Neuronal stem cell (in vitro differentiated cells): Measurements from ENCODE around the gene GREM2.

Experiments used
- DNase-seq: peaks from one replicate; pipeline ENCODE4 v3.0.0-alpha.2; 2013; ENCODE audit warnings: low spot score
- H2AFZ ChIP-seq: one replicate; pipeline ENCODE4 v1.6.1; 2013; ENCODE audit warnings: mild to moderate bottlenecking, low read length, inconsistent platforms
- H2AK5ac ChIP-seq: 2 replicates; pipeline ENCODE4 v1.6.1; 2013; ENCODE audit warnings: low read depth, mild to moderate bottlenecking, inconsistent platforms, low read length, moderate library complexity, mixed read lengths
- H2BK120ac ChIP-seq: 2 replicates; pipeline ENCODE4 v1.6.1; 2013; ENCODE audit warnings: low read depth, mild to moderate bottlenecking, inconsistent platforms, low read length, moderate library complexity, mixed read lengths
- H2BK12ac ChIP-seq: one replicate; pipeline ENCODE4 v1.6.1; 2013; ENCODE audit warnings: low read length, inconsistent platforms
- H2BK15ac ChIP-seq: 2 replicates; pipeline ENCODE4 v1.6.1; 2013; ENCODE audit warnings: mild to moderate bottlenecking, low read length, inconsistent platforms, mixed read lengths
- H2BK5ac ChIP-seq: one replicate; pipeline ENCODE4 v1.6.1; 2013; ENCODE audit warnings: inconsistent platforms, mild to moderate bottlenecking, low read length, moderate library complexity
- H3K14ac ChIP-seq: one replicate; pipeline ENCODE4 v1.6.1; 2013; ENCODE audit warnings: low read length, inconsistent platforms
- H3K18ac ChIP-seq: 2 replicates; pipeline ENCODE4 v1.6.1; 2013; ENCODE audit warnings: low read length, inconsistent platforms
- H3K23ac ChIP-seq: 2 replicates; pipeline ENCODE4 v1.6.1; 2013; ENCODE audit warnings: low read depth, mild to moderate bottlenecking, mixed read lengths, low read length, inconsistent platforms; ENCODE audit not compliant: poor library complexity
- H3K27ac ChIP-seq: replicated peaks from 3 replicates; pipeline ENCODE4 v1.5.1; 2013; ENCODE audit warnings: low read length, inconsistent platforms
- H3K27me3 ChIP-seq, 3 experiments: 2 replicates each; pipeline ENCODE4 v1.6.1; 2013; ENCODE audit warnings: low read length in 3 of 3, mild to moderate bottlenecking in 2 of 3, inconsistent platforms in 1 of 3, low read depth in 1 of 3, mixed read lengths in 1 of 3, moderate library complexity in 1 of 3; ENCODE audit not compliant: control insufficient read depth in 3 of 3, insufficient read depth in 3 of 3
- H3K36me3 ChIP-seq, 2 donors: replicated peaks in 1 of 2; 2 replicates each; pipeline ENCODE4 v1.6.1; 2013; ENCODE audit warnings: low read length in 2 of 2; ENCODE audit not compliant: control insufficient read depth in 2 of 2, insufficient read depth in 2 of 2
- H3K4ac ChIP-seq: 2 replicates; pipeline ENCODE4 v1.6.1; 2013; ENCODE audit warnings: inconsistent platforms, mild to moderate bottlenecking, low read length, moderate library complexity
- H3K4me1 ChIP-seq, 2 donors: 1 replicate in 1 of 2; 2 replicates in 1 of 2; pipeline ENCODE4 v1.6.1; 2013; ENCODE audit warnings: low read length in 2 of 2, low read depth in 1 of 2; ENCODE audit not compliant: control insufficient read depth in 2 of 2, insufficient read depth in 1 of 2
- H3K4me2 ChIP-seq: one replicate; pipeline ENCODE4 v1.6.1; 2013; ENCODE audit warnings: mild to moderate bottlenecking, low read length, inconsistent platforms; ENCODE audit not compliant: insufficient read depth, poor library complexity, severe bottlenecking
- H3K4me3 ChIP-seq, 2 donors: 2 replicates each; pipeline ENCODE4 v1.5.1; 2013; ENCODE audit warnings: low read length in 2 of 2, mild to moderate bottlenecking in 2 of 2, inconsistent platforms in 1 of 2, moderate library complexity in 1 of 2
- H3K79me1 ChIP-seq: one replicate; pipeline ENCODE4 v1.6.1; 2013; ENCODE audit warnings: low read depth, mild to moderate bottlenecking, inconsistent platforms, low read length, moderate library complexity
- H3K9ac ChIP-seq: one replicate; pipeline ENCODE4 v1.6.1; 2013; ENCODE audit warnings: mild to moderate bottlenecking, low read depth, low read length, inconsistent platforms; ENCODE audit not compliant: poor library complexity
- H3K9me3 ChIP-seq, 2 donors: replicated peaks in 1 of 2; 2 replicates each; pipeline versions ENCODE3 to v1.6.1; 2013; ENCODE audit warnings: low read length in 2 of 2, mild to moderate bottlenecking in 2 of 2, inconsistent platforms in 1 of 2, low read depth in 1 of 2, mixed read lengths in 1 of 2, moderate library complexity in 1 of 2; ENCODE audit not compliant: control insufficient read depth in 2 of 2, insufficient read depth in 1 of 2
- H4K8ac ChIP-seq: one replicate; pipeline ENCODE4 v1.6.1; 2013; ENCODE audit warnings: low read depth, mild to moderate bottlenecking, inconsistent platforms, low read length, moderate library complexity
- H4K91ac ChIP-seq: one replicate; pipeline ENCODE4 v1.6.1; 2013; ENCODE audit warnings: low read length, low read depth, mild to moderate bottlenecking, inconsistent platforms; ENCODE audit not compliant: poor library complexity
- WGBS, 2 donors: extraction: QIAGEN DNeasy Blood & Tissue Kit; methylation state at CpG; one replicate each; pipeline ENCODE4 v1.1.7; 2013; ENCODE audit warnings: missing lambda C conversion rate in 2 of 2, mixed read lengths in 1 of 2; ENCODE audit not compliant: insufficient read length in 2 of 2, insufficient replicate concordance in 1 of 2; ENCODE audit errors: extremely low coverage in 2 of 2; 5-methylcytosine and 5-hydroxymethylcytosine counted together

Gene GREM2

DNA sequence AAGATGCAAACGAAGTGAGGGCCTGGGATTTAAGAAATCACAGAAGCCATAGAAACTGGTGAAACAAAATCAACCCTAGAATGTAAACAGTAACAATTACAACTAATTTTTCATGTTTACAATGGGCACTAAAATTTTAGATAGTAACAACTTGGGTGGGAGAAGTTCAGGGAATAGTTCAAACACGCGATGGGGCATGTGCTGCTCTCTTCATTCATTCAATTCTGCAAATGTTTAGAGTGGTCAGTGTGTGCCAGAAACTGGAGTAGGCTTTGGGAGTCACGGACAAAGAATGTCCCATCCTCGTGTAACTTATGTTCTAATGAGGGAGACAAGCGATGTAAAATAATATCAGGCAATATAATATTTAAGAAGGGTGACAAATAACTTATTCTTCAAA, 133.4 kb downstream of the GREM2 start:
- Histone ChIP-seq H3K9ac (no peak overlapping the region), H2BK12ac (no peak overlapping the region), H3K36me3 (peaks cover 0 to 7% of the 10 kb centered on the region in 2 donors), H3K4me1 (no peaks in the 10 kb centered on the region), H2AK5ac (no peak overlapping the region), H3K9me3 (no peaks in the 10 kb centered on the region), H3K27me3 (no peaks in the 10 kb centered on the region), H3K79me1 (no peaks in the 10 kb centered on the region), H2BK5ac (no peak overlapping the region), H3K4me2 (no peak overlapping the region), H3K14ac (no peak overlapping the region), H2AFZ (no peak overlapping the region), H3K23ac (no peak overlapping the region), H3K4ac (no peak overlapping the region), H3K27ac (no peak overlapping the region), H4K8ac (no peak overlapping the region), H2BK15ac (no peak overlapping the region), H2BK120ac (no peak overlapping the region), H4K91ac (no peak overlapping the region), H3K4me3 (no peak overlapping the region), H3K18ac (no peak overlapping the region)
- no CpG with 5 or more reads among the region's 6 CpGs for WGBS, 2 donors
- no peak for DNase-seq

DNA sequence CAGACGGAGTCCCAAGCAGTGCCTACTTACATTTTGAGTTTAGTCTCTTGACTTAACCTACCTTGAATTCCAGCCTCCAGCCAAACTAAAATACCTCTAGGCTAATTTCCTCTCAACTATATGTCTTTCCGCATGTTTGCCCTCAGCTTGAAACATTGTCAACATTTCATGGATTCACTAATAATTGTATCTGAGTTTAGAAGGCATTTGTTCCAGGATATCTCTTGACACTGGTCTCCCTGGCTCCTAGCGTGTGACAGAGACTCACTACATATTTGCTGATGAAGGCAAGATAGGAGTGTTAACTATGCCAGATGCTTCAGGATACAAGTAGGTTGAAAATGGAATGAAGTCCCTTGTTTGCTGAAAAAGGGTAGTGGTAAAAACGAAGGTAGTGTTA, 136.1 kb downstream of the GREM2 start:
- peaks cover 0 to 7% of the 10 kb centered on the region in 2 donors for H3K36me3 ChIP-seq
- H3K79me1 ChIP-seq: no peaks in the 10 kb centered on the region
- H3K23ac ChIP-seq: no peak overlapping the region
- no peak overlapping the region for H2BK12ac ChIP-seq
- no peak overlapping the region for H2BK5ac ChIP-seq
- H3K18ac ChIP-seq: no peak overlapping the region
- H2BK120ac ChIP-seq: no peak overlapping the region
- H3K4me3 ChIP-seq: no peak overlapping the region
- H2AFZ ChIP-seq: no peak overlapping the region
- no peak for DNase-seq
- no peak overlapping the region for H3K4ac ChIP-seq
- 100% methylated on average over 1 of the region's 4 CpGs; no CpG with 5 or more reads in 1 of the 2 donors for WGBS, 2 donors
- no peaks in the 10 kb centered on the region for H3K27me3 ChIP-seq
- no peak overlapping the region for H3K27ac ChIP-seq
- H4K8ac ChIP-seq: no peak overlapping the region
- H2AK5ac ChIP-seq: no peak overlapping the region
- H3K4me2 ChIP-seq: no peak overlapping the region
- peaks cover 0 to 1% of the 10 kb centered on the region in 2 donors for H3K4me1 ChIP-seq
- no peak overlapping the region for H2BK15ac ChIP-seq
- H3K9me3 ChIP-seq: no peaks in the 10 kb centered on the region
- no peak overlapping the region for H3K9ac ChIP-seq
- no peak overlapping the region for H4K91ac ChIP-seq
- no peak overlapping the region for H3K14ac ChIP-seq

DNA sequence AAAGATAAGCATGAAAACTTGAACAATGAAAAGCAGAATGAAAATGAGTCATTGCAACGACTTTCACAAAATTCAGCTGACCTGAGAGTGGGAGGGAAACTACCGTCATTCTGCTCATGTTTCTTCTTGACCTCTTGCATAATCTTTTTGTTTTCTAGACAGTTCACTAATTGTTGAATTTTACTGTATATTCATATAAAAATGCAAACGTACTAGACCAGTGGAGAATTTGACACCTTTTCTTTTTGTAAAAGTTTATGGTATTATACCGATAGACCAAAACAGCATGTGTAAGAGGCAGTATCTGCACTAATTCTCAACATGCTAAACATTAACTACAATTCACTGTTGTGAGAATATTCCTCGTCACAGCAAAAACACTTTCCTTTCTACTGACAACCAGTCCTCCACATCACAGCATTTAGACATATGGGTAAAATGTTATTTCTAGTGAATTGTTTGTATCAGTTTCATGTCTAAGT, 137.8 kb downstream of the GREM2 start:
- Histone ChIP-seq H3K27me3 (no peaks in the 10 kb centered on the region), H3K79me1 (no peaks in the 10 kb centered on the region), H3K4me3 (no peak overlapping the region), H3K18ac (no peak overlapping the region), H2AK5ac (no peak overlapping the region), H3K4ac (no peak overlapping the region), H3K23ac (no peak overlapping the region), H2BK12ac (no peak overlapping the region), H3K9ac (no peak overlapping the region), H3K9me3 (no peaks in the 10 kb centered on the region), H3K4me2 (no peak overlapping the region), H3K4me1 (peaks cover 0 to 1% of the 10 kb centered on the region in 2 donors), H2BK5ac (no peak overlapping the region), H2BK120ac (no peak overlapping the region), H2AFZ (no peak overlapping the region), H3K36me3 (peaks cover 0 to 7% of the 10 kb centered on the region in 2 donors), H4K91ac (no peak overlapping the region), H2BK15ac (no peak overlapping the region), H4K8ac (no peak overlapping the region), H3K27ac (no peak overlapping the region), H3K14ac (no peak overlapping the region)
- DNase-seq: no peak
- no CpG with 5 or more reads among the region's 5 CpGs for WGBS, 2 donors

- no peak for DNase-seq
- no peak overlapping the region for H3K4me3 ChIP-seq
Observed at GRCh38 chr1:240468656-240469055, 143.3 kb downstream of the GREM2 start.

More at GRCh38 chr1:240468656-240469055, 143.3 kb downstream of the GREM2 start:
- Histone ChIP-seq H3K9ac (no peak overlapping the region), H4K91ac (no peak overlapping the region), H2AFZ (no peak overlapping the region), H3K18ac (no peak overlapping the region), H3K23ac (no peak overlapping the region), H3K27ac (no peak overlapping the region), H3K4me2 (no peak overlapping the region), H3K4ac (no peak overlapping the region), H2BK15ac (no peak overlapping the region), H3K9me3 (no peaks in the 10 kb centered on the region), H2AK5ac (no peak overlapping the region), H3K79me1 (no peaks in the 10 kb centered on the region), H3K36me3 (no peaks in the 10 kb centered on the region), H2BK12ac (no peak overlapping the region), H4K8ac (no peak overlapping the region), H2BK5ac (no peak overlapping the region), H3K4me1 (peaks cover 3 to 7% of the 10 kb centered on the region in 2 donors), H3K27me3 (no peaks in the 10 kb centered on the region), H2BK120ac (no peak overlapping the region), H3K14ac (no peak overlapping the region)
- WGBS, 2 donors: no CpG with 5 or more reads among the region's 7 CpGs
